Liver (tissue), 10 donors: ENCODE results near the gene HPS5. TPM values are rescaled to one million over a fixed set of nuclear protein-coding genes. Genes with fewer than 3 reads are reported as not detected.

Experiments
- DNase-seq: peaks from one replicate; pipeline ENCODE4 v3.0.0-alpha.2; 2017; ENCODE audit warnings: low spot score
- H3K27ac ChIP-seq, 2 donors: one replicate each; pipeline ENCODE4 v1.7.0; 2013; ENCODE audit warnings: inconsistent platforms in 2 of 2, low read length in 2 of 2, control low read depth in 1 of 2, low read depth in 1 of 2, mild to moderate bottlenecking in 1 of 2
- H3K27me3 ChIP-seq, 4 donors: one replicate each; pipeline versions ENCODE4 v1.6.1 to v1.7.0; 2013; ENCODE audit warnings: low read length in 3 of 4, inconsistent platforms in 1 of 4, mild to moderate bottlenecking in 1 of 4, moderate library complexity in 1 of 4; ENCODE audit not compliant: control insufficient read depth in 4 of 4, insufficient read depth in 4 of 4
- H3K36me3 ChIP-seq, 4 donors: one replicate each; pipeline versions ENCODE4 v1.6.1 to v1.7.0; 2013; ENCODE audit warnings: low read length in 3 of 4, mild to moderate bottlenecking in 3 of 4, low read depth in 1 of 4, moderate library complexity in 1 of 4; ENCODE audit not compliant: control insufficient read depth in 4 of 4, insufficient read depth in 3 of 4
- H3K4me1 ChIP-seq, 4 donors: one replicate each; pipeline versions ENCODE4 v1.6.1 to v1.7.0; 2013; ENCODE audit warnings: low read length in 3 of 4, mild to moderate bottlenecking in 3 of 4, moderate library complexity in 1 of 4; ENCODE audit not compliant: control insufficient read depth in 4 of 4, insufficient read depth in 4 of 4
- H3K4me3 ChIP-seq, 3 donors: one replicate each; pipeline versions ENCODE4 v1.6.1 to v1.7.0; 2013; ENCODE audit warnings: low read length in 3 of 3, control low read depth in 1 of 3, low read depth in 1 of 3, mild to moderate bottlenecking in 1 of 3
- H3K9ac ChIP-seq, 2 donors: one replicate each; pipeline ENCODE4 v1.7.0; 2013; ENCODE audit warnings: low read length in 2 of 2, mild to moderate bottlenecking in 2 of 2, moderate library complexity in 2 of 2, control low read depth in 1 of 2, low read depth in 1 of 2
- H3K9me3 ChIP-seq, 4 donors: one replicate each; pipeline versions ENCODE4 v1.6.1 to v1.7.0; 2013; ENCODE audit warnings: low read length in 3 of 4; ENCODE audit not compliant: control insufficient read depth in 4 of 4
- ATF3 ChIP-seq: IDR thresholded peaks from 2 replicates; pipeline ENCODE4 v1.6.1; 2016; ENCODE audit warnings: antibody characterized with exemption
- CTCF ChIP-seq: fragments of 150-350 bp; IDR thresholded peaks from 2 replicates; pipeline ENCODE4 v1.5.1; 2017; ENCODE audit warnings: improper control_type of control experiment, low read depth, low read length; ENCODE audit not compliant: missing input control
- EGR1 ChIP-seq, 2 donors: IDR thresholded peaks; 2 replicates each; pipeline ENCODE4 v1.6.1; 2016 to 2018; ENCODE audit warnings: antibody characterized with exemption in 2 of 2, low read depth in 2 of 2
- FOXA1 ChIP-seq: IDR thresholded peaks from 2 replicates; pipeline ENCODE4 v1.6.1; 2016; ENCODE audit warnings: antibody characterized with exemption
- FOXA2 ChIP-seq: IDR thresholded peaks from 2 replicates; pipeline ENCODE4 v1.6.1; 2016; ENCODE audit warnings: antibody characterized with exemption
- HNF4A ChIP-seq, 2 donors: conservative IDR thresholded peaks; 2 replicates each; pipeline ENCODE4 v1.6.1; 2016; ENCODE audit warnings: antibody characterized with exemption in 2 of 2, mild to moderate bottlenecking in 2 of 2
- HNF4G ChIP-seq: IDR thresholded peaks from 2 replicates; pipeline ENCODE4 v1.6.1; 2016; ENCODE audit warnings: antibody characterized with exemption
- JUND ChIP-seq, 2 donors: IDR thresholded peaks; 2 replicates each; pipeline ENCODE4 v1.6.1; 2016; ENCODE audit warnings: antibody characterized with exemption in 2 of 2
- MAX ChIP-seq: IDR thresholded peaks from 2 replicates; pipeline ENCODE4 v1.6.1; 2016; ENCODE audit warnings: antibody characterized with exemption
- NR2F2 ChIP-seq: IDR thresholded peaks from 2 replicates; pipeline ENCODE4 v1.6.1; 2016; ENCODE audit warnings: antibody characterized with exemption
- RAD21 ChIP-seq, 2 donors: IDR thresholded peaks; 2 replicates each; pipeline ENCODE4 v1.6.1; 2016; ENCODE audit warnings: antibody characterized with exemption in 2 of 2, mild to moderate bottlenecking in 2 of 2
- RXRA ChIP-seq, 2 donors: IDR thresholded peaks; 2 replicates each; pipeline ENCODE4 v1.6.1; 2017 to 2018; ENCODE audit warnings: antibody characterized with exemption in 2 of 2, mild to moderate bottlenecking in 1 of 2
- SP1 ChIP-seq: IDR thresholded peaks from 2 replicates; pipeline ENCODE4 v1.6.1; 2018; ENCODE audit warnings: antibody characterized with exemption, mild to moderate bottlenecking
- TAF1 ChIP-seq: conservative IDR thresholded peaks from 2 replicates; pipeline ENCODE4 v1.6.1; 2016; ENCODE audit warnings: antibody characterized with exemption, mild to moderate bottlenecking
- YY1 ChIP-seq: IDR thresholded peaks from 2 replicates; pipeline ENCODE4 v1.6.1; 2016; ENCODE audit warnings: antibody characterized with exemption, mild to moderate bottlenecking
- ZBTB33 ChIP-seq: IDR thresholded peaks from 2 replicates; pipeline ENCODE4 v1.6.1; 2016; ENCODE audit warnings: antibody characterized with exemption
- WGBS: extraction: QIAGEN DNeasy Blood & Tissue Kit; methylation state at CpG from one replicate; pipeline ENCODE4 v1.1.7; 2013; 5-methylcytosine and 5-hydroxymethylcytosine counted together
- polyA plus RNA-seq, 2 donors: library from polyadenylated mRNA; stranded (reverse) in 1 of 2; unstranded in 1 of 2; fragments of 200-250 nt in 1 of 2; fragments of >200 nt in 1 of 2; fragmentation: Nextera tagmentation in 1 of 2; extraction: Ambion mirVana in 1 of 2; gene quantifications; one replicate each; pipeline versions ENCODE4 v1.2.1 to v1.2.3, GENCODE V29; 2013 to 2015
- small RNA-seq: library from RNA; depleted of rRNA; stranded (forward); fragments of <200 nt; gene quantifications from one replicate; pipeline ENCODE3, GENCODE V24; 2014
- total RNA-seq, 2 donors: library from RNA; depleted of rRNA; stranded (reverse); fragments of >200 nt; gene quantifications; one replicate each; pipeline ENCODE4 v1.2.3, GENCODE V29; 2014
- donor health status: healthy.
- donor health status: healthy.
- donor health status: healthy.
- donor health status: healthy.
- donor health status: healthy.

Gene HPS5
- total and polyA plus RNA-seq, 4 donors = 15.7 to 134 (median 24.2) TPM

- Histone ChIP-seq H3K27me3 (no peaks in the 10 kb centered on the region), H3K27ac (no peak overlapping the region), H3K4me3 (no peak overlapping the region), H3K4me1 (peaks cover 0 to 15% (median 1%) of the 10 kb centered on the region in 4 donors), H3K36me3 (peaks cover 0 to 12% (median 4%) of the 10 kb centered on the region in 4 donors), H3K9me3 (no peaks in the 10 kb centered on the region), H3K9ac (no peak overlapping the region)
- no peak for DNase-seq
- 43% methylated on average over 2 of the region's 2 CpGs for WGBS
- TF ChIP-seq CTCF (no peak), ATF3 (no peak), JUND (IDR thresholded peaks at IDR 0.05) (no peak), HNF4G (peak; percentile 68), HNF4A (conservative IDR thresholded peaks at IDR 0.05) (peak; percentile 71 to 88), MAX (no peak), NR2F2 (no peak), ZBTB33 (no peak), RAD21 (IDR thresholded peaks at IDR 0.05) (peak in 1 of 2 donors; percentile 29), FOXA2 (no peak), TAF1 (no peak), RXRA (IDR thresholded peaks at IDR 0.05) (peak; percentile 26 to 41), SP1 (peak; percentile 66), YY1 (peak; percentile 23), EGR1 (IDR thresholded peaks at IDR 0.05; ENCODE audit: low read depth in 2 of 2) (no peak), FOXA1 (no peak)
Measured at GRCh38 chr11:18230859-18231258, 91.1 kb downstream of the HPS5 start.

GRCh38 chr11:18229501-18229900, 92.4 kb downstream of the HPS5 start:
- WGBS = 77% methylated on average over 3 of the region's 3 CpGs
- TF ChIP-seq YY1 = no peak
- TF ChIP-seq MAX = no peak
- no peak for TF ChIP-seq HNF4A (conservative IDR thresholded peaks at IDR 0.05)
- no peak for TF ChIP-seq TAF1
- TF ChIP-seq FOXA2 = no peak

More at GRCh38 chr11:18229501-18229900, 92.4 kb downstream of the HPS5 start:
- H3K36me3 ChIP-seq = peaks cover 0 to 8% (median under 1%) of the 10 kb centered on the region in 4 donors
- H3K4me1 ChIP-seq = peaks cover 0 to 20% (median 5%) of the 10 kb centered on the region in 4 donors
- H3K27me3 ChIP-seq = no peaks in the 10 kb centered on the region
- no peak for DNase-seq
- no peak overlapping the region for H3K9ac ChIP-seq
- no peak overlapping the region for H3K4me3 ChIP-seq
- no peaks in the 10 kb centered on the region for H3K9me3 ChIP-seq
- no peak overlapping the region for H3K27ac ChIP-seq

Small RNA genes within 50 kb of the gene (small RNA-seq; reads per million reads assigned to genes)
- gene RNA5SP333 = not detected
- gene RNA5SP334 = not detected

Other genes with a start within 250 kb of the HPS5 start
- 10 to 100 TPM in 1 of 2 donors, 1 to 10 TPM in 1; 5.6 to 10.6 TPM for gene SAAL1, start 216.1 kb downstream of the HPS5 start, total RNA-seq
- 1 to 10 TPM; 3.6 to 4.4 TPM for gene SAAL1, start 216.1 kb downstream of the HPS5 start, polyA plus RNA-seq
- gene MRGPRX3, start 189.6 kb downstream of the HPS5 start, total RNA-seq = not detected
- not detected for gene MRGPRX3, start 189.6 kb downstream of the HPS5 start, polyA plus RNA-seq
- gene MRGPRX4, start 149.3 kb downstream of the HPS5 start, total RNA-seq = not detected
- not detected for gene MRGPRX4, start 149.3 kb downstream of the HPS5 start, polyA plus RNA-seq
- 100 to 1,000 TPM in 1 of 2 donors, 10 to 100 TPM in 1; 84.9 to 792 TPM for gene SAA4, start 85.3 kb downstream of the HPS5 start, total RNA-seq
- 1,000 to 10,000 TPM; 1,462 to 4,017 TPM for gene SAA4, start 85.3 kb downstream of the HPS5 start, polyA plus RNA-seq
- gene SAA2, start 73.5 kb downstream of the HPS5 start, total RNA-seq = over 10,000 TPM in 1 of 2 donors, 1 to 10 TPM in 1; 6.4 to 27,037 TPM
- gene SAA2, start 73.5 kb downstream of the HPS5 start, polyA plus RNA-seq = over 10,000 TPM; 14,460 to 26,704 TPM
- over 10,000 TPM in 1 of 2 donors, 10 to 100 TPM in 1; 20.4 to 17,739 TPM for gene SAA1, start 55.9 kb downstream of the HPS5 start, total RNA-seq
- over 10,000 TPM; 24,385 to 33,277 TPM for gene SAA1, start 55.9 kb downstream of the HPS5 start, polyA plus RNA-seq
- 10 to 100 TPM; 25.4 to 37.7 TPM for gene GTF2H1, start 427 bp upstream of the HPS5 start, total RNA-seq
- gene GTF2H1, start 427 bp upstream of the HPS5 start, polyA plus RNA-seq = 10 to 100 TPM; 11.9 to 12.0 TPM
- gene LDHA, start 72.4 kb upstream of the HPS5 start, total RNA-seq = 100 to 1,000 TPM; 215 to 799 TPM
- gene LDHA, start 72.4 kb upstream of the HPS5 start, polyA plus RNA-seq = 100 to 1,000 TPM; 491 to 911 TPM
- gene LDHC, start 90.2 kb upstream of the HPS5 start, total RNA-seq = under 1 TPM in 1 of 2 donors, not detected in 1; 0.14 TPM
- 1 to 10 TPM; 1.1 to 2.6 TPM for gene LDHC, start 90.2 kb upstream of the HPS5 start, polyA plus RNA-seq
- not detected for gene LDHAL6A, start 133.7 kb upstream of the HPS5 start, total RNA-seq
- under 1 TPM in 1 of 2 donors, not detected in 1; 0.28 TPM for gene LDHAL6A, start 133.7 kb upstream of the HPS5 start, polyA plus RNA-seq
- 10 to 100 TPM; 41.1 to 53.1 TPM for gene TSG101, start 204.8 kb upstream of the HPS5 start, total RNA-seq
- gene TSG101, start 204.8 kb upstream of the HPS5 start, polyA plus RNA-seq = 10 to 100 TPM; 29.7 to 34.6 TPM